Heart left ventricle (tissue), 16 donors: ENCODE measurements around the gene ACACA. TPM values are rescaled to one million over a fixed set of nuclear protein-coding genes. Genes with fewer than 3 reads are reported as not detected.

ENCODE experiments used
- ATAC-seq, 4 donors: fragments of 200-7000 bp; cut with Tn5 transposase; one replicate each; pipeline ENCODE4 v1.9.1; 2020 to 2022; ENCODE audit warnings: moderate library complexity in 4 of 4, mild to moderate bottlenecking in 3 of 4, moderate number of reproducible peaks in 1 of 4
- DNase-seq, 5 donors: peaks; one replicate each; pipeline ENCODE4 v3.0.0-alpha.2; 2020
- H3K27ac ChIP-seq, 12 donors: fragments of 200-600 bp; sonication (generic) in 4 of 12; one replicate each; pipeline versions ENCODE4 v1.5.0 to v1.8.0; 2016 to 2022; ENCODE audit warnings: mild to moderate bottlenecking in 2 of 12
- H3K27me3 ChIP-seq, 9 donors: fragments of 200-600 bp; sonication (generic) in 2 of 9; one replicate each; pipeline versions ENCODE4 v1.5.1 to v1.8.0; 2016 to 2022; ENCODE audit warnings: mild to moderate bottlenecking in 3 of 9
- H3K36me3 ChIP-seq, 9 donors: fragments of 200-600 bp; sonication (generic) in 2 of 9; one replicate each; pipeline versions ENCODE4 v1.5.0 to v1.8.0; 2018 to 2022; ENCODE audit warnings: mild to moderate bottlenecking in 2 of 9
- H3K4me1 ChIP-seq, 12 donors: fragments of 200-600 bp; sonication (generic) in 4 of 12; one replicate each; pipeline versions ENCODE4 v1.5.0 to v1.8.0; 2016 to 2022; ENCODE audit warnings: mild to moderate bottlenecking in 3 of 12
- H3K4me3 ChIP-seq, 12 donors: fragments of 200-600 bp; sonication (generic) in 4 of 12; one replicate each; pipeline versions ENCODE4 v1.5.0 to v1.8.0; 2017 to 2022; ENCODE audit warnings: mild to moderate bottlenecking in 9 of 12, moderate library complexity in 4 of 12
- H3K9me3 ChIP-seq, 12 donors: fragments of 200-600 bp; sonication (generic) in 4 of 12; one replicate each; pipeline versions ENCODE4 v1.5.0 to v1.8.0; 2016 to 2022; ENCODE audit warnings: mild to moderate bottlenecking in 1 of 12
- CTCF ChIP-seq, 12 donors: fragments of 200-600 bp; sonication (generic) in 4 of 12; IDR thresholded peaks; one replicate each; pipeline versions ENCODE4 v1.5.0 to v1.8.0; 2018 to 2022; ENCODE audit warnings: antibody characterized with exemption in 12 of 12, mild to moderate bottlenecking in 5 of 12
- POLR2A ChIP-seq, 2 donors: fragments of 450-650 bp; IDR thresholded peaks; one replicate each; pipeline ENCODE4 v1.6.1; 2017; ENCODE audit warnings: antibody characterized with exemption in 2 of 2, mild to moderate bottlenecking in 2 of 2, moderate library complexity in 2 of 2
- WGBS, 4 donors: extraction: QIAGEN DNeasy Blood & Tissue Kit in 2 of 4; methylation state at CpG; one replicate each; pipeline versions ENCODE4 v1.1.5 to v1.1.7; 2013 to 2018; 5-methylcytosine and 5-hydroxymethylcytosine counted together
- intact Hi-C, 10 donors: fragments of 100-400 bp; cut with DNase I; formaldehyde crosslinking; loops; one replicate each; pipeline versions ENCODE4 v1.11.1 to v1.14.2; 2022
- polyA plus RNA-seq, 2 donors: library from polyadenylated mRNA; stranded (reverse); fragments of 200-250 nt; gene quantifications; one replicate each; pipeline ENCODE4 v1.2.3, GENCODE V29; 2013
- total RNA-seq, 9 donors: library from RNA; depleted of rRNA in 2 of 9; stranded (reverse); fragments of >200 nt in 2 of 9; fragmentation: NEBNext Ultra II Directional in 3 of 9; extraction: Animal tissue kit (Norgen Biotek cat#: 25700) in 3 of 9; gene quantifications; one replicate each; pipeline versions ENCODE4 v1.1.0 to v1.2.4, GENCODE V29; 2016 to 2023
- donor health status: ischemic (EF 13 %, LVEDD 7.1; RV severe dilation, severe dysfunction).
- donor health status: healthy with polysubstance abuse.
- donor health status: DM: no; HTN: yes; CAD: no.
- donor health status: DM: no; HTN: no; CAD: no.
- donor health status: ischemic (EF 25% LVEDD 6.9; RV normal size, moderate dysfunction).
- donor health status: ischemic (EF 25% LVEDD 5.7; RV mildly dilated, moderate dysfunction).
- donor health status: healthy.
- donor health status: DM: yes; HTN: yes; CAD: no.
- donor health status: ischemic (EF 35%, LVEDD 5.7; RV mildly dilated, moderate dysfunction).
- donor health status: nonischemic (EF 11% LVEDD 7.7; RV severe dilation, severe dysfunction).
- donor health status: DM: yes; HTN: yes; CAD: no.
- donor health status: PGD.
- donor health status: ischemic (EF 29% LVEDD 5.4; RV normal size, mild dysfunction).
- donor health status: nonischemic (EF 23%, LVEDD 6.1; RV moderate dilation, normal function).

The ACACA gene
- total and polyA plus RNA-seq, 11 donors, result 6.2 to 33.0 (median 15.8) TPM

DNA sequence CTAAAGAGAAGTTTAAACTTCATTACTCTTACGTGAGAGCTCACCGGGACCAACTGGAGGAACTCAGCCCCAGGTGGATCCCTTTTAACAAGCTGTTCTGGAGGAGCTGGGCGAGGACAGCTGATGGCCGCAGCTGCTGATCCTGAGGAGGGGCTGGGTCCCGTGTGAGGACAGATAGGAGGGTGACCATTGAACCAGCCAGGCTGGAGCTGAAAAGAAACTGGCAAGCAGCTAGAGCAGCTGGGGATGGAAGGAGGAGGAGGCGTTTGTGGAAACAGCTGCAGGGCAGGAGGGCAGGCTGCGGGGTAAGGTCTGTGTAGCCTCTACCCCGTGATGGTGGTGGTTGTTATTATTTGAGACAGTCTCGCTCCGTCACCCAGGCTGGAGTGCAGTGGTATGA lies 338.4 kb downstream of the ACACA start:
- no peak overlapping the region for H3K27ac ChIP-seq
- WGBS, 4 donors, result 54 to 75% (median 60%) methylated on average over 10 of the region's 10 CpGs

GRCh38 chr17:37067555-37068111 lies 339.0 kb downstream of the ACACA start:
- no peak overlapping the region for H3K4me3 ChIP-seq
- DNase-seq (peak in 1 of 5 donors; percentile 47), ATAC-seq (peak in 3 of 4 donors; percentile 11 to 69 (median 50))
- no peaks in the 10 kb centered on the region for H3K4me1 ChIP-seq
- no peaks in the 10 kb centered on the region for H3K36me3 ChIP-seq
- H3K9me3 ChIP-seq, result peaks cover 0 to 8% (median 0%) of the 10 kb centered on the region in 12 donors
- peaks cover 0 to 46% (median 11%) of the 10 kb centered on the region in 9 donors for H3K27me3 ChIP-seq
- intact Hi-C loops, result loop anchor here in 1 of 10 donors (10.0 kb wide), 1 partner anchor 63 kb away; no protein-coding TSS in a partner anchor
- 59 to 68% (median 65%) methylated on average over 13 of the region's 13 CpGs for WGBS, 4 donors
- TF ChIP-seq CTCF (IDR thresholded peaks at IDR 0.05) (no peak), POLR2A (IDR thresholded peaks at IDR 0.05) (no peak)
- H3K27ac ChIP-seq, result no peak overlapping the region

More for the DNA sequence above, 338.4 kb downstream of the ACACA start:
- peaks cover 0 to 8% (median 0%) of the 10 kb centered on the region in 12 donors for H3K9me3 ChIP-seq
- intact Hi-C loops, result loop anchor here in 1 of 10 donors (10.0 kb wide), 1 partner anchor 63 kb away; no protein-coding TSS in a partner anchor
- TF ChIP-seq CTCF (IDR thresholded peaks at IDR 0.05) (no peak), POLR2A (IDR thresholded peaks at IDR 0.05) (no peak)
- H3K4me3 ChIP-seq, result no peak overlapping the region
- ATAC-seq, result peak in 1 of 4 donors; percentile 29
- DNase-seq, result no peak
- peaks cover 0 to 46% (median 11%) of the 10 kb centered on the region in 9 donors for H3K27me3 ChIP-seq
- H3K4me1 ChIP-seq, result no peaks in the 10 kb centered on the region
- no peaks in the 10 kb centered on the region for H3K36me3 ChIP-seq

DNA sequence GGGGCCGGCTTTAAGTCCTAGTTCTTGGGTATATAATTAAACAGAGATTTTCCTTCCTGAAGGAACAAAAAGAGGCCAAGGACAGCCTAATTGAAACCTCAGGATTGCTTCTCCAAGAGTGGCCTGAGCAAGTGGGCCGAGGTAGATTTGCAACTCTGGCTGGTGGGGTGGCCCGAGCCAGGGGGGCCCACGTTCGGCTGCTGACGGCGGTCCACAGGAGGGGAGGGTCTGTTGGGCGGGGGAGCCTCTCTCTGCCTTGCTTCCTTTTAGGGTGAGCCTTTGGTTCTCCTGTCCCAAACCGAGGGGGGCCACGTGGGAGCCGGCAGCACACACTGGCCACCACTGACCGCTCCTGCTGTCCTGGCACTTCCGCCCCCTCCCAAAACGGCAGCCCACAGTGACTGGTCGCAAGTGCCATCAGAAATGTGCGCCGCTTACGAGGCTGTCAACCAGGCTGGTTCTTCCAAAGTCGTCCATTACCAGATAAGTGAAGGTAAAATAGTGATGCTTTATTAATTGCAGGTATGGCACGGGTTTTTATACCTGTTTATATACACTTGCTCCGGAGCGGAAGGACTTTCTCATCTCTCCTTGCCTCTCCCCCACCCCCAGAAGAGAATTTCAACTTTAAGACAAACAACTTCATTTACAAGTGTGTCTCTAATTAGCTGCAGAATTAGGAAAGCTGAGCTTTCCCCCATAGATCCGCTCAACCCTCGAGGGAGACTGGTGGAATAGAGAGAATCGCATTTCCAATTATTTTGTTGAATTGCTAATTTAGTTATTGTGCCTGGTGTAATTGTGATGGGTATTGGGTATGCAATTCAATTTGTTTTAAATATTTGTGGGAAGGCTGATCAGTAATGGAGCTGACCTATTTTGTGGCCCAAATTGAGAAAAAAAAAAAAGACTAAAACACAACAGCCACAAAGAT lies 340.0 kb downstream of the ACACA start:
- WGBS, 4 donors, result 47 to 64% (median 51%) methylated on average over 19 to 25 of the region's 25 CpGs
- peaks cover 0 to 46% (median 11%) of the 10 kb centered on the region in 9 donors for H3K27me3 ChIP-seq

More for the DNA sequence above, 340.0 kb downstream of the ACACA start:
- no peak for ATAC-seq
- TF ChIP-seq POLR2A (IDR thresholded peaks at IDR 0.05) (no peak), CTCF (IDR thresholded peaks at IDR 0.05) (no peak)
- DNase-seq, result no peak
- Histone ChIP-seq H3K4me1 (no peaks in the 10 kb centered on the region), H3K4me3 (no peak overlapping the region), H3K27ac (no peak overlapping the region), H3K9me3 (peaks cover 0 to 8% (median 0%) of the 10 kb centered on the region in 12 donors), H3K36me3 (no peaks in the 10 kb centered on the region)
- intact Hi-C loops, result loop anchor here in 1 of 10 donors (10.0 kb wide), 1 partner anchor 62 kb away; no protein-coding TSS in a partner anchor
